ENCODE measurements around the gene MYH16.
"Not testable (repeated sequence)": the region's sequence is repeated elsewhere in the genome, so short reads cannot be mapped to it uniquely, and the experiment has no call there.

Gene MYH16

DNA sequence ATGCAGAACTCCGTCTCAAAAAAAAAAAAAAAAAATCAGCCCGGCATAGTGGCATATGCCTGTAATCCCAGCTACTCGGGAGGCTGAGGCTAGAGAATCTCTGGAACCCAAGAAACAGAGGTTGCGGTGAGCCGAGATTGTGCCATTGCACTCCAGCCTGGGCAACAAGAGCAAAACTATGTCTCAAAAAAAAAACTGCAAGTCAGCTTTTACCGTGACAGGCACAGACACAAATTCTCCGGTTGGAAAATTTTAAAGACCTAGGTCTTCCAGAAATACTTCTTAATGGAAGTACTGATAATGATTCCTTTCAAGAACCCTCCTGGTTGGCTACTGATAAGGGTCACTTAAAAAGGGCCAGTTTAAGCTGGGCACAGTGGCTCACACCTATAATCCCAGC lies 82.5 kb downstream of the MYH16 start:
- no peak for DNase-seq (ENCODE audit: low spot score)

DNA sequence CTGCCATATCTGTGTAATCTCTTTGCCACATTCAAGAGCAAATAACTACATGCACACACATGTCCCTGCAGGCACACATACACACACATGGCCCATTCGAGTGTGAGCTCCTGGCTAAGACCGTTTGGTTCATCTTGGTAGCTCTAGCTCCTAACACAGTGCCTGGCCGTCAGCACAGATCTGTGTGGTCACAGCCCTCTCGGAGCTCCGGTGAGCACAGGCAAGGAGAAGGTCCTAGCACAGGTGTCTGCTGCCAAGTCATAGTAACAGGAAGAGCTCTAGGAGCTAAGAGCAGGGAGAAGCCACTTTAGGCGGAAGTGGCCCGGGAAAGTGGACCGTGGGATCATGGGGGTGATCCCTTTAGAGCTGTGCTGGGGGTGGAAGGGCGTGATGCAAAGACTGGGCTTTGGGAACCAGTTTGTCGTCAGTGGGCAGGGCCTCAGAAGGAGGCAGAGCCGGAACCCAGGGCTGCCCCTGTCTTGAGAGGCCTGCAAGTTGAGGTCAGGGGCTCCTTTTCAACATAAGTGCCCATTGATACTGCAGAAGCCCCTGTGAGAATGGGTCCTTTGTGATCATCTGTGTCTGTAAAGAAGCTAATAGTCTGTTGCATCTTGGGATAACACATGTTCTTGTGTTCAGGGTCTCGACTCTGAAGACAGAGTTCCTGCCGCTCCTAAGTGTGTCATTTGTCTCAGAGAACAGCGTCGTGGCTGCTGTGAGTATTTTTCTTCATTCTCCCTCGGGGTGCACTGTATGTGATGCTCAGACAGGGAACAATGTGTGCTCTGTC lies 85.3 kb downstream of the MYH16 start:
- DNase-seq (ENCODE audit: low spot score): no peak

DNA sequence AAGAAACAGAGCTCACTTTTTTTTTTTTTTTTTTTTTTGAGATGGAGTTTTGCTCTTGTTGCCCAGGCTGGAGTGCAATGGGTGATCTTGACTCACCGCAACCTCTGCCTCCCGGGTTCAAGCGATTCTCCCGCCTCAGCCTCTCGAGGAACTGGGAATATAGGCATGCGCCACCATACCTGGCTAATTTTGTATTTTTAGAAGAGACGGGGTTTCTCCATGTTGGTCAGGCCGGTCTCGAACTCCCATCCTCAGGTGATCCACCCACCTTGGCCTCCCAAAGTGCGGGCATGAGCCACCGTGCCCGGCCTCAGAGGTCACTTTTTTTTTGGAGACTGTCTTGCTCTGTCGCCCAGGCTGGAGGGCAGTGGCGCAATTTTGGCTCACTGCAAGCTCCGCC lies 85.9 kb downstream of the MYH16 start:
- not testable (repeated sequence) for DNase-seq (ENCODE audit: low spot score)

DNA sequence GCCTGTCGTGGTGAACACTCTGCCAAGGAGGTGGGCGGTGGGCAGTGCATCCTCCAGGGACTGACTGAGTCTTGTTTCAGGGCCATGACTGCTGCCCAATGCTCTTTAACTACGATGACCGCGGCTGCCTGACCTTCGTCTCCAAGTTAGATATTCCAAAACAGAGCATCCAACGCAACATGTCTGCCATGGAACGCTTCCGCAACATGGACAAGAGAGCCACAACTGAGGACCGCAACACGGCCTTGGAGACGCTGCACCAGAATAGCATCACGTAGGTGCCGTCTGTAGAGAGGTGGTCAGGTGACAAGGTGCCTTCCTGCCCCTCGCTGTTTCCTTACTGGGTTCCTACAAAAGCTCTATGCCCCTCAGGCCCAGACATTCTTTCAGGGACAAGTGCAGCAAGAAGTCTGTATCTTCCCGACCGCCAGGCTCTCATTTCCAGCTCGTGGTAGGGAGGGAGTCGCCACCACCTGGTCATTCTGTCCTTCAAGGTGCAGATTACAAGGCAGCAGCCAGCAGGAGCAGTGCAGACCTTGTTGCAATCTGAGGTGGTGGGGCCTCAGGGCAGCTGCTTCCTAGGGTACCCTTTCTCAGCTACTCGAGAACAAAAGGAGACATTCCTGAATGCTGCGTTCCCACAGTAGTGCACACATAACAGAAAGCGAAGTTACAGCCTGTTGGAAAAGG lies 87.0 kb downstream of the MYH16 start:
- DNase-seq (ENCODE audit: low spot score): no peak
